NCI-H446 treated with DMSO at 0.1 percent for 48 hours (cell line): ENCODE data around the gene DENND1A.

Source experiments
- DNase-seq: peaks from one replicate; lab custom pipeline; 2025; lab: John Stamatoyannopoulos, UW

The DENND1A gene

DNA sequence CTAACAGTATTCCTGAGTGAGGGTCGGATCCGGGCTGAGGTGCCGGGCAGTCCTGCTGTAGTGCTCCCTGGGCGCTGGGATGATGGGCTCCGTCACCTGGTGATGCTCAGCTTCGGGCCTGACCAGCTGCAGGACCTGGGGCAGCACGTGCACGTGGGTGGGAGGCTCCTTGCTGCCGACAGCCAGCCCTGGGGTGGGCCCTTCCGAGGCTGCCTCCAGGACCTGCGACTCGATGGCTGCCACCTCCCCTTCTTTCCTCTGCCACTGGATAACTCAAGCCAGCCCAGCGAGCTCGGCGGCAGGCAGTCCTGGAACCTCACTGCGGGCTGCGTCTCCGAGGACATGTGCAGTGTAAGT is 558.7 kb downstream of the DENND1A start:
- no peak for DNase-seq

GRCh38 chr9:123370526-123371227 is 559.2 kb downstream of the DENND1A start:
- DNase-seq = no peak

DNA sequence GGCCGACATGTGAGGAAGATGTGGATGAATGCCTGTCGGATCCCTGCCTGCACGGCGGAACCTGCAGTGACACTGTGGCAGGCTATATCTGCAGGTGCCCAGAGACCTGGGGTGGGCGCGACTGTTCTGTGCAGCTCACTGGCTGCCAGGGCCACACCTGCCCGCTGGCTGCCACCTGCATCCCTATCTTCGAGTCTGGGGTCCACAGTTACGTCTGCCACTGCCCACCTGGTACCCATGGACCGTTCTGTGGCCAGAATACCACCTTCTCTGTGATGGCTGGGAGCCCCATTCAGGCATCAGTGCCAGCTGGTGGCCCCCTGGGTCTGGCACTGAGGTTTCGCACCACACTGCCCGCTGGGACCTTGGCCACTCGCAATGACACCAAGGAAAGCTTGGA is 559.8 kb downstream of the DENND1A start:
- DNase-seq = no peak

GRCh38 chr9:123369296-123369695 is 560.6 kb downstream of the DENND1A start:
- no peak for DNase-seq

GRCh38 chr9:123368536-123369153 is 561.3 kb downstream of the DENND1A start:
- no peak for DNase-seq

DNA sequence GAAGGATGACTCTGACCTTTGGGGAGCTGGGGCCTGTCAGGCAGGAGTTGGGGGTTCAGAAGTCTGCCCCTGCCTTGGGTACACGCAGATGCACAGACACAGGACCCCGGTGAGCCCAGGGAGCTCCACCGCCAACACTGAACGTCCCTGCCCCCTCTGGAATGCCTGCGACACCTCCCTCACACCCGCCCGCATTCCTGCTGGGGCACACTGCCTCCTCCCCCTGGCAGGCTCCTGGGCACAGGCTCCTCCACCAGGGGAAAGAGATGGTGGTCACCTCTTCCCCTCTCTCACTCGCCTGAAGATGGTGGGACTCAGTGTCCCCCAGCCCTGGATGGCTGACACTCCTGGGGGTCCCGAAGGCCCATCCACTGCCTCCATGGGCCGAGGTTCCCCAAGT is 561.9 kb downstream of the DENND1A start:
- DNase-seq = no peak

DNA sequence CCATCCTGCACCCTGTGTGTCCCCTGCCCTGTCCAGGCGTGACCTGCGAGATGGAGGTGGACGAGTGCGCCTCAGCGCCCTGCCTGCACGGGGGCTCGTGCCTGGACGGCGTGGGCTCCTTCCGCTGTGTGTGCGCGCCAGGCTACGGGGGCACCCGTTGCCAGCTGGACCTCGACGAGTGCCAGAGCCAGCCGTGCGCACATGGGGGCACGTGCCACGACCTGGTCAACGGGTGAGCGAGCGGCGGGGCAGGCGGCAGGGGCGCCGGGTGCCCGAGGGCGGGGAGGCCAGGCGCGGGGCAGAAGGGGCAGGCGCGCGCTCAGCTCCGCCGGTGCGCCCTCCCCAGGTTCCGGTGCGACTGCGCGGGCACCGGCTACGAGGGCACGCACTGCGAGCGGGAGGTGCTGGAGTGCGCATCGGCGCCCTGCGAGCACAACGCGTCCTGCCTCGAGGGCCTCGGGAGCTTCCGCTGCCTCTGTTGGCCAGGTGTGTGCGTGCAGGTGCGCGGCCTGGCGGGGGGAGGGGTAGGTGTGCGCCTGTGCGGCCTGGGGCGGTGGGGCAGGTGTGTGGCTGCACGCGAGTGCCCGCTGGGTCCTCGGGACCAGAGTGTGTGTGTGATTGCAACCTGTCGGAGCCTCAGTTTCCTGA is 563.9 kb downstream of the DENND1A start:
- no peak for DNase-seq

GRCh38 chr9:123365287-123365880 is 564.5 kb downstream of the DENND1A start:
- no peak for DNase-seq

DNA sequence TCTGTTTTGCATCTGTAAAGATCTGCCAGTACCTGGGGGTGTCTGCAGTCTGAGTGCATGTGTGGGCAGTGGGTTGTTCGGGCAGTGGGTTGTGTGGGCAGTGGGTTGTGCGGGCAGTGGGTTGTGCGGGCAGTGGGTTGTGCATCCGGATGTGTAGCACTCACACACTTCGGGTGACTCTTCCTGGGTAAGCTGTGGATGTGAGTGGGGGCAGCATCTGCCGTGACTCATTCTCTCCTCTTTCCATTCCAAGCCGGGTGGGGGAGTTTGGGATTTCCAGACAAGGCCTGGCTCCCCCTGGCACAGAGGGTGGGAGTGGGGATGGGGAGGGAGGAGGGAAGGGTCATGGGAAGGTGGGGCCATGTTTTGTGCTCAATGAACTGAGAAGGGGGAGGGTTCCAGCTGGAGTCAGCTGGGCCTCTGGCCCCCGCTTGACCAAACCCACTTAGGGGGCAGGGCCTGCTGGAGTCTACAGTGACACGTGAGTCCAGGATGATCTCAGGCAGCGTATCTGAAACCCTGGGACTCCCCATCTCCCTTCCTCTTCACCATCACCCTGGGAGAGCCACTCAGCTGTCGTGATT is 565.6 kb downstream of the DENND1A start:
- DNase-seq = no peak

DNA sequence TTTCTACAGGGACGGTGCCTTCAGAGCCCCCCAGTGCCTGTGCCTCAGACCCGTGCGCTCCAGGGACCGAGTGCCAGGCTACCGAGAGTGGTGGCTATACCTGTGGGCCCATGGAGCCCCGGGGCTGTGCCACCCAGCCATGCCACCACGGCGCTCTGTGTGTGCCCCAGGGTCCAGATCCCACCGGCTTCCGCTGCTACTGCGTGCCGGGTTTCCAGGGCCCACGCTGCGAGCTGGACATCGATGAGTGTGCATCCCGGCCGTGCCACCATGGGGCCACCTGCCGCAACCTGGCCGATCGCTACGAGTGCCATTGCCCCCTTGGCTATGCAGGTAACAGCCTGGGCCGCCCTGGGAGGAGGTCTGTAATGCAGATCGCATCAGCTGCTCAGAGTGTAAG is 567.1 kb downstream of the DENND1A start:
- DNase-seq = no peak

DNA sequence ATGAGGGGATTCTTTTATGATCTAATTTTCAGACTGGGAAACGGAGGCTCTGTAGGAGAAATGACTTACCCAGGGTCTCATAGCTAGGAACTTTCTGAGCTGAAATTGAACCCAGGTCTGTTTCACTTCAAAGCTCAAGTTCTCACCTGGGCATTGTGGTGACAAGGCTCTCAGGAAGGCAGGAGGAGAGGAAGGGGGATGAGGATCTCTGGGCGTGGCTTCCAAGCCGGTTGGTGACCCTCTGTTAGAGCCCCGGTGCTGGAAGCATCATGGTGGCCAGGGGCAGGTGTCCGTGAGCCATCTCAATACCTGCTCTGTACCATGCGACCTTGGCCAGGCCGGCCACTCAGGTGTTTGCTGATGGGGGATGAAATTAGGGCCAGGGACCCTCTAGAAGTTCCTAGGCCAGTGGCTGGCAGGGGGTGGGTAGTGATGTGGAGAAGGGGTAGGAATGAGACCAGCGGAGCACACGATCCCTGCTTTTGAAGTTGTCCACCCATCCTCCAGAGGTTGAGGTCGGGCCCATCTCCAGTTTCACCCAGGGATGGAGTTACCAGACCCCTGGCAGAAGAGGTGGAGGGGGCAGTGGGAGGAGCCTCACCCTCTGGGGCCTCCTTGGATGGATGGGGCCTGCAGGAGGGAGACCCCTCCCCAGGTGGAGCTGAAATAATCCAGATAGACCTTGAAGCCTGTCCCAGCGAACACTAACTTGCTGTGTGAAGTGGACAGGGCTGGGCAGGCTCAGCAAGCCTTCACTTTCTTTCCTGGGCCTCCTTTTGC is 568.0 kb downstream of the DENND1A start:
- no peak for DNase-seq

GRCh38 chr9:123361086-123361730 is 568.7 kb downstream of the DENND1A start:
- no peak for DNase-seq

- no peak for DNase-seq
Measured at GRCh38 chr9:123360161-123361085, 569.5 kb downstream of the DENND1A start.

DNA sequence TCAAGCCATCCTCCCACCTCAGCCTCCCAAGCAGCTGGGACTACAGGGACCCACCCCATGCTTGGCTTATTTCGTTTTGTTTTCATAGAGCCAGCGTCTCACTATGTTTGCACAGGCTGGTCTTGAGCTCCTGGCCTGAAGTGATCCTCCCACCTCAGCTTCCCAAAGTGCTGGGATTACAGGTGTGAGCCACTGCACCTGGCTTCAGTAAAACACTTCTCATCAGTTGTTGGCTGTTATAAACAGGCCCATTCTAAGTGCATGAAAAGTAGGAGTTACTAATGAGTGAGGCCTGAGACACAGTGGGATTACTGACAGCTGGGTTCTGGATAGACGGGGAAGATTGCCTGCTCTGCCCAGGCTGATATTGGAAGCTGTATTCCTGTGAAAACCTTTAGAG is 570.4 kb downstream of the DENND1A start:
- no peak for DNase-seq

DNA sequence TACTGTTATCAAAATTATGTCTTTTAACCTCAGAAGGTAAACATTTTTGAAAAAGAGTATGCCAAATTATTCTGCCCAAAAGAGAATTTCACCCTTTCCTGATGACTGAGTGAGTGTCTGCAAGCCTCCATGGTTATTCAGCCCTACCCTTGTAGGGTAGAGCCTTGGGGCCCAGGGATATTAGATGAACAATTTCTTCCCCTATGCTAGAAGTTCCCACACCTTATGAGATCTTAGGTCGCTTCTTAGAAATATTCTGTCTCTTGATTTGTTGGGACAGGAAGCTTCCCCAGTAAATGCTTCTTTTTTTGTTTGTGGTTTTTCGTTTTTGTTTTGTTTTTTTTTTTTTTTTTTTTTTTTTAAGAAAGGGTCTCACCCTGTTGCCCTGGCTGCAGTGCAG is 570.8 kb downstream of the DENND1A start:
- no peak for DNase-seq

DNA sequence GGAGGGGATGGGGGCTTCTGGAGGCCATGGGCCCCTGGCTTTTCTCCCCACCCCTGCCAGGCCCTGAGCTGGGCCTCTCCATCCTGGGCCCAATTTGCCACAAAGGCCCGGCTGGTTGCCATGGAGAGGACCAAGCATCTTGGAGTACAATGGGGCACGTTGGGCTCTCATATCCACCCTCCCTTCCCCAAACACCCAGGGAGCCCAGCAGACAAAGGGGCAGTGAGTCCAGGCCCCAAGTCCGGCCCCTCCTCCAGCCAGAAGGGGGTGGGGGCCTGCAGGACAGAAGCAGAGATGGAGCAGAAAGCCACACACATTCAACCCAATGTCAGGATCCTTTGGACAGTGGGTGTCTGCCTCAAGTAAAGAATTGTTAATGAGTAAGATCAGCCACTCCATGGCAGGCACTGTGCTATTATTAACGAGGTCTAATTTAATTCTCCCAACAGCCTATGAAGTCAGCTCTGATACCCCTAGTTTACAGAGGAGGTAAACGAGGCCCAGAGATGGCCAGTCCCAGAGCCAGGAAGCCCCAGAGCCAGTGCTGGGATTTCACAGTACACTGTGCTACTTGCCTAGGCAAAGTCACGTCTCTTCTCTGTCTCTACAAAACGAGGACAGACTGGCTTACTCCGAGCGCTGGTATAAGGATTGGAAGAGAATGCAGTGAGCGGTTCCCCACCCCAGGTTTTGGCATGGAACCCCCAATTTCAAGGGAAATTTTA is 571.6 kb downstream of the DENND1A start:
- DNase-seq = no peak

- DNase-seq = no peak
Measured at GRCh38 chr9:123357743-123358059, 572.2 kb downstream of the DENND1A start.

GRCh38 chr9:123356851-123357742 is 572.8 kb downstream of the DENND1A start:
- DNase-seq = no peak
